ENCODE results near the gene LAMA3. TPM values are rescaled to one million over a fixed set of nuclear protein-coding genes. Genes with fewer than 3 reads are reported as not detected.

LAMA3 gene
- total RNA-seq, 2 donors from 2014 or later = 0.58 to 1.3 TPM

- H3K27me3 Mint-ChIP-seq (ENCODE audit: insufficient read depth) = peaks cover 2% of the 10 kb centered on the region
- Histone ChIP-seq H3K36me3 (ENCODE audit: control insufficient read depth, insufficient read depth, low read length) (no peaks in the 10 kb centered on the region), H3K9ac (ENCODE audit: extremely low read depth, low read length, poor library complexity, severe bottlenecking) (no peak overlapping the region), H3K9me3 (ENCODE audit: control insufficient read depth, low read length) (no peaks in the 10 kb centered on the region), H3K4me3 (ENCODE audit: low read length) (no peak overlapping the region), H3K27me3 (ENCODE audit: control insufficient read depth, insufficient read depth, low read length, poor library complexity, severe bottlenecking) (no peaks in the 10 kb centered on the region), H3K4me1 (ENCODE audit: control insufficient read depth, insufficient read depth, low read length) (peaks cover 16% of the 10 kb centered on the region), H3K27ac (ENCODE audit: low read depth, low read length) (no peak overlapping the region)
- H3K9me3 Mint-ChIP-seq = no peaks in the 10 kb centered on the region
- H3K4me3 Mint-ChIP-seq = no peak overlapping the region
- H3K27ac Mint-ChIP-seq = no peak overlapping the region
- WGBS, 2 experiments (ENCODE audit: insufficient coverage in 1 of 2, insufficient read length in 1 of 2) = 93 to 96% methylated on average over 3 of the region's 3 CpGs
- no peaks in the 10 kb centered on the region for H3K36me3 Mint-ChIP-seq (ENCODE audit: low read depth)
- TF ChIP-seq CTCF (conservative IDR thresholded peaks at IDR 0.05) = no peak
- peaks cover 36% of the 10 kb centered on the region for H3K4me1 Mint-ChIP-seq
- no peak for DNase-seq
These were observed 35.4 kb downstream of the LAMA3 start for GRCh38 chr18:23724681-23725080.

DNA sequence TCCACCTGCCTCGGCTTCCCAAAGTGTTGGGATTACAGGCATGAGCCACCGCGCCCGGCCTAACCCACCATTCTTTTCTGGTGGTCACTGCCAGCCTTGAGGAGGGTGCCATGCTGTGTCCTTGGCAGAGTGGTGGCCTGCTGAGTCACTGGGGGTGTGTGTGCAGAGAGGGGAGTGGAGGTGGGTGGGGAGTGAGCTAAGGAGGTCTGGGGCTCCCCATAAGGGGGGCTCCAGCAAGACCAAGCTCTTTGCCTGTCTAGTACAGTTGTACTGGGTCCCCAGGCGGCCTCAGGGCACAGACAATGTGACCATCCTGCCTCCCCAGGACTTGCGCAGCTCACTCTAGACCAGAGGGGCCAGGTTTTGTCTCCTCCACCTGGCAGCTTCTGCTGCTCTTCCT is 36.1 kb downstream of the LAMA3 start:
- Mint-ChIP-seq H3K27me3 (ENCODE audit: insufficient read depth) (peaks cover 2% of the 10 kb centered on the region), H3K4me1 (peaks cover 32% of the 10 kb centered on the region), H3K4me3 (no peak overlapping the region), H3K36me3 (ENCODE audit: low read depth) (no peaks in the 10 kb centered on the region), H3K9me3 (no peaks in the 10 kb centered on the region), H3K27ac (no peak overlapping the region)
- Histone ChIP-seq H3K4me1 (ENCODE audit: control insufficient read depth, insufficient read depth, low read length) (peaks cover 16% of the 10 kb centered on the region), H3K9me3 (ENCODE audit: control insufficient read depth, low read length) (no peaks in the 10 kb centered on the region), H3K27me3 (ENCODE audit: control insufficient read depth, insufficient read depth, low read length, poor library complexity, severe bottlenecking) (no peaks in the 10 kb centered on the region), H3K9ac (ENCODE audit: extremely low read depth, low read length, poor library complexity, severe bottlenecking) (no peak overlapping the region), H3K27ac (ENCODE audit: low read depth, low read length) (no peak overlapping the region), H3K4me3 (ENCODE audit: low read length) (no peak overlapping the region), H3K36me3 (ENCODE audit: control insufficient read depth, insufficient read depth, low read length) (no peaks in the 10 kb centered on the region)
- 86 to 100% methylated on average over 3 to 6 of the region's 6 CpGs for WGBS, 2 experiments (ENCODE audit: insufficient coverage in 1 of 2, insufficient read length in 1 of 2)
- DNase-seq = no peak
- no peak for TF ChIP-seq CTCF (conservative IDR thresholded peaks at IDR 0.05)

- peaks cover 32% of the 10 kb centered on the region for H3K4me1 Mint-ChIP-seq
- no peaks in the 10 kb centered on the region for H3K9me3 ChIP-seq (ENCODE audit: control insufficient read depth, low read length)
- peaks cover 2% of the 10 kb centered on the region for H3K27me3 Mint-ChIP-seq (ENCODE audit: insufficient read depth)
- H3K27ac ChIP-seq (ENCODE audit: low read depth, low read length) = no peak overlapping the region
- no peak for DNase-seq
- H3K4me1 ChIP-seq (ENCODE audit: control insufficient read depth, insufficient read depth, low read length) = peaks cover 16% of the 10 kb centered on the region
- no peak overlapping the region for H3K4me3 ChIP-seq (ENCODE audit: low read length)
- no peak for TF ChIP-seq CTCF (conservative IDR thresholded peaks at IDR 0.05)
- no peaks in the 10 kb centered on the region for H3K27me3 ChIP-seq (ENCODE audit: control insufficient read depth, insufficient read depth, low read length, poor library complexity, severe bottlenecking)
- no peak overlapping the region for H3K9ac ChIP-seq (ENCODE audit: extremely low read depth, low read length, poor library complexity, severe bottlenecking)
- no peak overlapping the region for H3K4me3 Mint-ChIP-seq
- H3K9me3 Mint-ChIP-seq = no peaks in the 10 kb centered on the region
- no peaks in the 10 kb centered on the region for H3K36me3 Mint-ChIP-seq (ENCODE audit: low read depth)
- no peak overlapping the region for H3K27ac Mint-ChIP-seq
- H3K36me3 ChIP-seq (ENCODE audit: control insufficient read depth, insufficient read depth, low read length) = no peaks in the 10 kb centered on the region
- WGBS, 2 experiments (ENCODE audit: insufficient coverage in 1 of 2, insufficient read length in 1 of 2) = 91 to 100% methylated on average over 1 to 7 of the region's 7 CpGs
These were observed 36.8 kb downstream of the LAMA3 start for GRCh38 chr18:23725827-23726661.

Data from endodermal cell (in vitro differentiated cells).